H9 (cell line): ENCODE results near the gene YPEL1. TPM values are rescaled to one million over a fixed set of nuclear protein-coding genes. Genes with fewer than 3 reads are reported as not detected.

Experiments
- DNase-seq: peaks from one replicate; pipeline ENCODE4 v3.0.0-alpha.2; 2017
- H2AFZ ChIP-seq: one replicate; pipeline ENCODE4 v1.6.1; 2013; ENCODE audit warnings: mild to moderate bottlenecking, low read length, control low read depth, moderate library complexity
- H2AK5ac ChIP-seq: 2 replicates; pipeline ENCODE4 v1.6.1; 2013; ENCODE audit warnings: low read length, control low read depth, mixed read lengths; ENCODE audit not compliant: insufficient read length
- H2BK120ac ChIP-seq: one replicate; pipeline ENCODE4 v1.6.1; 2013; ENCODE audit warnings: low read depth, mild to moderate bottlenecking, low read length, control low read depth, inconsistent platforms; ENCODE audit not compliant: poor library complexity, severe bottlenecking
- H2BK12ac ChIP-seq: 2 replicates; pipeline ENCODE4 v1.6.1; 2013; ENCODE audit warnings: low read length, control low read depth, mixed read lengths, low read depth; ENCODE audit not compliant: insufficient read length
- H2BK15ac ChIP-seq: 2 replicates; pipeline ENCODE4 v1.6.1; 2013; ENCODE audit warnings: low read depth, low read length, control low read depth
- H2BK20ac ChIP-seq: one replicate; pipeline ENCODE4 v1.6.1; 2013; ENCODE audit warnings: low read depth, mild to moderate bottlenecking, low read length, control low read depth, inconsistent platforms; ENCODE audit not compliant: poor library complexity, severe bottlenecking
- H2BK5ac ChIP-seq: 2 replicates; pipeline ENCODE4 v1.6.1; 2013; ENCODE audit warnings: low read length, control low read depth, mixed read lengths; ENCODE audit not compliant: insufficient read length
- H3K14ac ChIP-seq: 2 replicates; pipeline ENCODE4 v1.6.1; 2013; ENCODE audit warnings: low read length, control low read depth; ENCODE audit not compliant: insufficient read depth
- H3K18ac ChIP-seq: 2 replicates; pipeline ENCODE4 v1.6.1; 2013; ENCODE audit warnings: low read depth, mild to moderate bottlenecking, mixed read lengths, low read length, control low read depth; ENCODE audit not compliant: insufficient read length
- H3K23ac ChIP-seq: 2 replicates; pipeline ENCODE4 v1.6.1; 2013; ENCODE audit warnings: low read length, control low read depth, mixed read lengths, low read depth; ENCODE audit not compliant: insufficient read length
- H3K23me2 ChIP-seq: 2 replicates; pipeline ENCODE4 v1.6.1; 2013; ENCODE audit warnings: low read depth, mild to moderate bottlenecking, mixed read lengths, low read length, control low read depth; ENCODE audit not compliant: insufficient read length, poor library complexity, severe bottlenecking
- H3K27ac ChIP-seq: 2 replicates; pipeline ENCODE4 v1.5.1; 2013; ENCODE audit warnings: low read length, control low read depth, mixed read lengths, low read depth; ENCODE audit not compliant: insufficient read length
- H3K27me3 ChIP-seq: 2 replicates; pipeline ENCODE4 v1.6.1; 2013; ENCODE audit warnings: low read length, control low read depth, inconsistent platforms; ENCODE audit not compliant: insufficient read depth
- H3K4ac ChIP-seq: 2 replicates; pipeline ENCODE4 v1.6.1; 2013; ENCODE audit warnings: low read depth, mild to moderate bottlenecking, control low read depth, inconsistent platforms, low read length, moderate library complexity
- H3K4me1 ChIP-seq: 2 replicates; pipeline ENCODE4 v1.6.1; 2013; ENCODE audit warnings: low read length, control low read depth, inconsistent platforms; ENCODE audit not compliant: insufficient read depth
- H3K4me2 ChIP-seq: 2 replicates; pipeline ENCODE4 v1.6.1; 2013; ENCODE audit warnings: low read length, control low read depth, mixed read lengths; ENCODE audit not compliant: insufficient read length, insufficient read depth
- H3K56ac ChIP-seq: 2 replicates; pipeline ENCODE4 v1.6.1; 2013; ENCODE audit warnings: low read depth, mild to moderate bottlenecking, mixed read lengths, low read length, control low read depth; ENCODE audit not compliant: insufficient read length
- H3K79me1 ChIP-seq: 2 replicates; pipeline ENCODE4 v1.6.1; 2013; ENCODE audit warnings: low read depth, mild to moderate bottlenecking, moderate library complexity, low read length, control low read depth, inconsistent platforms; ENCODE audit not compliant: insufficient read depth, poor library complexity, severe bottlenecking
- H3K79me2 ChIP-seq: 2 replicates; pipeline ENCODE4 v1.6.1; 2013; ENCODE audit warnings: low read length, control low read depth, inconsistent platforms; ENCODE audit not compliant: insufficient read depth
- H3K9ac ChIP-seq: 2 replicates; pipeline ENCODE4 v1.6.1; 2013; ENCODE audit warnings: low read length, control low read depth, mixed read lengths; ENCODE audit not compliant: insufficient read length; ENCODE audit errors: extremely low read depth
- H3K9me3 ChIP-seq: one replicate; pipeline ENCODE4 v1.6.1; 2013; ENCODE audit warnings: low read depth, low read length, inconsistent platforms; ENCODE audit not compliant: control insufficient read depth
- H3T11ph ChIP-seq: one replicate; pipeline ENCODE4 v1.6.1; 2013; ENCODE audit warnings: mild to moderate bottlenecking, low read length, control low read depth, inconsistent platforms
- H4K20me1 ChIP-seq: one replicate; pipeline ENCODE4 v1.6.1; 2013; ENCODE audit not compliant: control insufficient read depth, insufficient read length, insufficient read depth
- H4K5ac ChIP-seq: 2 replicates; pipeline ENCODE4 v1.6.1; 2013; ENCODE audit warnings: low read depth, mild to moderate bottlenecking, mixed read lengths, low read length, control low read depth; ENCODE audit not compliant: insufficient read length
- H4K8ac ChIP-seq: replicated peaks from 2 replicates; pipeline ENCODE4 v1.6.1; 2013; ENCODE audit warnings: low read length, control low read depth, mixed read lengths, low read depth; ENCODE audit not compliant: insufficient read length
- H4K91ac ChIP-seq: 2 replicates; pipeline ENCODE4 v1.6.1; 2013; ENCODE audit warnings: low read depth, mild to moderate bottlenecking, moderate library complexity, mixed read lengths, low read length, control low read depth; ENCODE audit not compliant: insufficient read length
- H3K27ac Mint-ChIP-seq, 3 experiments: 2 replicates in 2 of 3; 3 replicates in 1 of 3; pipeline ENCODE4 v1.8.0; 2020 to 2021; ENCODE audit warnings: mixed read lengths in 3 of 3, mild to moderate bottlenecking in 1 of 3, moderate library complexity in 1 of 3
- H3K27me3 Mint-ChIP-seq: 2 replicates; pipeline ENCODE4 v1.8.0; 2021; ENCODE audit warnings: low read depth, mild to moderate bottlenecking, moderate library complexity, mixed read lengths
- H3K36me3 Mint-ChIP-seq, 3 experiments: 2 replicates in 2 of 3; 3 replicates in 1 of 3; pipeline ENCODE4 v1.8.0; 2020 to 2021; ENCODE audit warnings: low read depth in 3 of 3, mixed read lengths in 3 of 3; ENCODE audit not compliant: insufficient read depth in 1 of 3
- H3K4me1 Mint-ChIP-seq, 2 experiments: 2 replicates each; pipeline ENCODE4 v1.8.0; 2020; ENCODE audit warnings: mixed read lengths in 2 of 2
- H3K4me3 Mint-ChIP-seq, 2 experiments: 2 replicates in 1 of 2; 3 replicates in 1 of 2; pipeline ENCODE4 v1.8.0; 2020 to 2021; ENCODE audit warnings: mild to moderate bottlenecking in 2 of 2, mixed read lengths in 2 of 2, moderate library complexity in 1 of 2
- H3K9me3 Mint-ChIP-seq, 2 experiments: 2 replicates in 1 of 2; 3 replicates in 1 of 2; pipeline ENCODE4 v1.8.0; 2020; ENCODE audit warnings: mild to moderate bottlenecking in 2 of 2, mixed read lengths in 2 of 2, moderate library complexity in 1 of 2
- WGBS: extraction: QIAGEN DNeasy Blood & Tissue Kit; methylation state at CpG from one replicate; pipeline ENCODE4 v1.1.7; 2013; ENCODE audit warnings: missing lambda C conversion rate, low lambda C conversion rate, mixed read lengths; ENCODE audit not compliant: insufficient read length; ENCODE audit errors: extremely low coverage; 5-methylcytosine and 5-hydroxymethylcytosine counted together
- total RNA-seq: library from RNA; stranded (reverse); gene quantifications from 2 replicates; pipeline ENCODE4 v1.2.1, GENCODE V29; 2021
- TF ChIP-seq, protein P1 (sequence below): fragments of 200-600 bp; sonication (generic); conservative IDR thresholded peaks from 3 replicates; pipeline ENCODE4 v1.8.0; 2021; ENCODE audit warnings: antibody characterized with exemption, mild to moderate bottlenecking

Gene YPEL1
- total RNA-seq, 1 experiment from 2014 or later = 5.4 TPM

DNA sequence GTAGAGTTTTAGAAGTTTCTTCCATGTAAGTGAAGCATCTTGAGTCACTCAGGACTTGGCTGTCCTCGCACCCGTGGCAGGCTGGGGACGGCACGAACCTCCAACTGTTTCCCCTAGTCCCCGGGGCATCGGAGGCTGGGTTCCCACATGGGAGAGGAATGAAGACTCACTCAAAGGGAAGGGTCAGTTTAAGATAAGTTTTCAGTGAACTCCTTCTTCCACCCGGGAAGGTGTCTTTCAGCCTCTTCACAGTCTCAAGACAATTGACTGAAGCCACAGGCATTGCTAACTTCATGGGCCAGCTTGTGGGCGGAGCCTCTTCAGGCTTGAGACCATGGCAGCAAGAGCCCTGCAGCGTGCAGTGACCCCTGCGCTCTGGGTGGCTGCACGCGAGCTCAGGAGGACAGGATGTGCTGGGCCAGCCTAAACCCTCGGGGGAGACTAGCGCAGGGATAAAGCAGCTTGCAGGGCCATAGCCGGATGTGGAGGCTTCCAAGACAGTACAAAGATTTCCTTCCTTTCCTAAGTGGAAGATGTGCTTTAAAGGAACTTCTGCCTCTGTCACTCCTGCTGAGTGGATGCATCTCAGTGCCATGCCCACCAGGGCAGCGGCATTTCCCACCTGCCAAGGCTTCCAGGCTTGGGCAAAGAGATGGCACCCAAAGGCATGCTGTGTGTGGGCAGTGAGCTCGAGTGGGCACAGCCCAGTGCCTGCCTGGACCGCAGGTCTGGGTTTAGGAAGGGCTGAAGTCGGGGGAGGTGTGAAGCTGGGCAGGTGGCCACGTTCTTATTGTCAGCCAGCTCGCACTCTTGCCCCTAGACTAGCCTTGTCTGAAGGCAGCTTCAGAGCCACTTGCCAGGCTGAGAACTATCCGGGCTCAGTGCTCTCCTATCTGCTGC, 36.9 kb downstream of the YPEL1 start:
- DNase-seq = peak; percentile 57
- Histone ChIP-seq H3K56ac (no peak overlapping the region), H3K18ac (no peak overlapping the region), H3K4me1 (no peaks in the 10 kb centered on the region), H3T11ph (no peak overlapping the region), H2BK12ac (no peak overlapping the region), H3K23me2 (no peaks in the 10 kb centered on the region), H2BK120ac (no peak overlapping the region), H4K8ac (no peak overlapping the region), H3K79me1 (no peaks in the 10 kb centered on the region), H3K4ac (no peak overlapping the region), H4K5ac (no peak overlapping the region), H3K23ac (no peak overlapping the region), H3K14ac (no peak overlapping the region), H2BK20ac (no peak overlapping the region), H3K4me2 (no peak overlapping the region), H4K20me1 (no peaks in the 10 kb centered on the region), H3K27me3 (no peaks in the 10 kb centered on the region), H2BK5ac (no peak overlapping the region), H3K27ac (no peak overlapping the region), H3K9me3 (no peaks in the 10 kb centered on the region), H3K79me2 (no peaks in the 10 kb centered on the region), H2BK15ac (no peak overlapping the region), H4K91ac (no peak overlapping the region), H2AFZ (no peak overlapping the region), H3K9ac (no peak overlapping the region), H2AK5ac (no peak overlapping the region)
- Mint-ChIP-seq H3K27me3 (no peaks in the 10 kb centered on the region), H3K4me3 (no peak overlapping the region), H3K4me1 (0 out of 4 replicates have a peak, but pooled peaks cover 0 to 2% of the 10 kb centered on the region in 2 experiments), H3K9me3 (no peaks in the 10 kb centered on the region), H3K36me3 (peaks cover 21 to 62% (median 50%) of the 10 kb centered on the region in 3 experiments), H3K27ac (0 out of 7 replicates have a peak overlapping the region, but pooled peaks of 2 of the 3 experiments have one; percentile 27 to 43)
- TF ChIP-seq, protein P1, sequence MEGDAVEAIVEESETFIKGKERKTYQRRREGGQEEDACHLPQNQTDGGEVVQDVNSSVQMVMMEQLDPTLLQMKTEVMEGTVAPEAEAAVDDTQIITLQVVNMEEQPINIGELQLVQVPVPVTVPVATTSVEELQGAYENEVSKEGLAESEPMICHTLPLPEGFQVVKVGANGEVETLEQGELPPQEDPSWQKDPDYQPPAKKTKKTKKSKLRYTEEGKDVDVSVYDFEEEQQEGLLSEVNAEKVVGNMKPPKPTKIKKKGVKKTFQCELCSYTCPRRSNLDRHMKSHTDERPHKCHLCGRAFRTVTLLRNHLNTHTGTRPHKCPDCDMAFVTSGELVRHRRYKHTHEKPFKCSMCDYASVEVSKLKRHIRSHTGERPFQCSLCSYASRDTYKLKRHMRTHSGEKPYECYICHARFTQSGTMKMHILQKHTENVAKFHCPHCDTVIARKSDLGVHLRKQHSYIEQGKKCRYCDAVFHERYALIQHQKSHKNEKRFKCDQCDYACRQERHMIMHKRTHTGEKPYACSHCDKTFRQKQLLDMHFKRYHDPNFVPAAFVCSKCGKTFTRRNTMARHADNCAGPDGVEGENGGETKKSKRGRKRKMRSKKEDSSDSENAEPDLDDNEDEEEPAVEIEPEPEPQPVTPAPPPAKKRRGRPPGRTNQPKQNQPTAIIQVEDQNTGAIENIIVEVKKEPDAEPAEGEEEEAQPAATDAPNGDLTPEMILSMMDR = no peak
- WGBS = no CpG with 5 or more reads among the region's 22 CpGs
